ENCODE results near the gene KCNK1. TPM values are rescaled to one million over a fixed set of nuclear protein-coding genes. Genes with fewer than 3 reads are reported as not detected.
A peak's percentile ranks its signal among the peaks of the same experiment; 100 is the strongest.

The KCNK1 gene
- total RNA-seq (2021; fragmentation: NEBNext Ultra II Directional; extraction: Animal tissue kit (Norgen Biotek cat#: 25700)): 10.8 and 11.9 TPM in 2 replicates
- 16.4 and 16.5 TPM in 2 replicates for polyA plus RNA-seq (2011; rRNA removed)
- polyA plus RNA-seq (2011; cell fraction: cytosol; rRNA removed): 11.0 TPM
- 14.7 TPM for polyA plus RNA-seq (2011; cell fraction: nucleus; rRNA removed)
- polyA plus RNA-seq (2012, experiment 1 of 2): 10.4 to 13.9 TPM (median 12.8 TPM) in 4 replicates
- 8.7 TPM for polyA plus RNA-seq (2012, experiment 2 of 2)
- polyA plus RNA-seq (2013, experiment 1 of 2): 10.7 TPM
- polyA plus RNA-seq (2013, experiment 2 of 2): 12.2 TPM
- 19.1 and 20.3 TPM in 2 replicates for polyA minus RNA-seq (2011; rRNA and poly(A)+ RNA removed)
- 19.4 TPM for polyA minus RNA-seq (2011; cell fraction: cytosol; rRNA and poly(A)+ RNA removed)
- polyA minus RNA-seq (2011; cell fraction: nucleus; rRNA and poly(A)+ RNA removed): 14.2 TPM
- long read RNA-seq, experiment 1, transcript KCNK1-202 (3 exons, 2,161 nt): major isoform, 11 of 23 reads
- long read RNA-seq, experiment 1, partial matches to known transcripts: 9 of 23 reads
- long read RNA-seq, experiment 1, other reads (novel, unspliced or antisense): 3 of 23 reads
- long read RNA-seq, experiment 2, partial matches to known transcripts: 0 of 1 reads
- long read RNA-seq, experiment 2, other reads (novel, unspliced or antisense): 0 of 1 reads

DNA sequence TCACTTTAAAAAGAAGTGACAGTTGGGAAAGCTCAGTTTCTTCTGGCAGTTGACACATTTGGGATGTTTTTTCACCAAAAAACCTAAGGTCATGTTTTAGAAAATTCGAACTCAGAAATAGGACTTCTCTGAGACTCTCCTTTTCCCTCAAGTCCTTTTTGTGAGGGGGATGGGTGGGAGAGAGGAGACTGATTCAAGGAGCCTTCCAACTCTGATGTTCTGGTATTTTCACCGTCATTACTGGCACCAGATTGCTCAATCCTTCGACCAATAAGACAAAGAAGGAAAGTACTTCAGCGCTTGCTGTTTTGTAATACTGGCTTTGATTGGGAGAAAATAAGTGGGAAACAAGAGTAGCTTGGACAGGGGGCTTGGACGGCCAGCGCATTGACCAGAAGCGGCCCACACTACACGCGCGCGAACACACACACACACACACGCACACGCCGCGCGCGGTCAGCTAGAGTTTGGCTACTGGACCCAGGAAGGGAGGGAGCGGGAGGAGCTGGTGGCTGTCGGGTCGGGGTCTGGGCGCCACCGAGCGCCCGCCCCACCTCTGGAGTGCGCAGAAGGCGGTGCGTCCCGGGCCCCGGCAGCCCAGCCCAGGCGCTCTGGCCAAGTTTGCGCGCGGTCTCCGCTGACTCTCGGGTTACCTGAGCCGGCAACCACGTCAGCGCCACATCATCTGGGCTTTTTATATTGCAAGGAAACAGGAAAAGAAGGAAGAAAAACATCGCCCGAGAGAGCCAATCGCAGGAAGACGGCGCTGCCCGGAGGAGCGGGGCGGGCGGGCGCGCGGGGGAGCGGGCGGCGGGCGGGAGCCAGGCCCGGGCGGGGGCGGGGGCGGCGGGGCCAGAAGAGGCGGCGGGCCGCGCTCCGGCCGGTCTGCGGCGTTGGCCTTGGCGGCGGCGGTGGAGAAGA is at the start of gene KCNK1:
Gene KCNK1, plus strand, starts transcription at position 855 of the 921 bp plus-strand sequence. Its CDS starts 66 bp downstream, at position 921.
- H4K5ac ChIP-seq (ENCODE audit: insufficient read length, low read depth, low read length): peak within 1 kb of the TSS; percentile 75
- peaks cover 0 to 3% (median 0%) of the 10 kb centered on the region in 4 experiments; a peak in 2 of 7 replicates for H3K4me1 ChIP-seq (replicated peaks in 1 of 4; ENCODE audit: control insufficient read depth in 3 of 4, insufficient read depth in 4 of 4, low read length in 3 of 4)
- peak within 1 kb of the TSS; percentile 60; the same call in 1 of the 2 replicates for H2BK12ac ChIP-seq (ENCODE audit: low read depth, low read length)
- 0 out of 2 replicates have a peak within 1 kb of the TSS, but pooled peaks have one; percentile 4 for H2BK15ac ChIP-seq (ENCODE audit: low read length)
- H3K79me1 ChIP-seq (ENCODE audit: low read depth, low read length): no peaks in the 10 kb centered on the region
- no peaks in the 10 kb centered on the region for H3K36me3 ChIP-seq (ENCODE audit: control insufficient read depth in 2 of 4, insufficient read depth in 4 of 4, low read length in 3 of 4)
- H2AK5ac ChIP-seq (ENCODE audit: low read depth, low read length): no peak within 1 kb of the TSS
- no peaks in the 10 kb centered on the region for H3K9me3 ChIP-seq (ENCODE audit: insufficient read depth in 2 of 2, low read depth in 1 of 2, low read length in 1 of 2)
- DNase-seq (ENCODE audit: low read depth in 1 of 2, low spot score in 2 of 2) (peak; percentile 41 to 86), FAIRE-seq (no peak)
- H2BK5ac ChIP-seq (ENCODE audit: low read depth, low read length): peak within 1 kb of the TSS; percentile 76; the same call in 1 of the 2 replicates
- H3K23me2 ChIP-seq (ENCODE audit: low read depth, low read length): peaks cover 17% of the 10 kb centered on the region
- H3K27ac ChIP-seq (ENCODE audit: low read depth, low read length): peak within 1 kb of the TSS; percentile 56; the same call in 1 of the 2 replicates
- H3K4me3 ChIP-seq (ENCODE audit: extremely low read depth in 1 of 4, insufficient read depth in 2 of 4, low read depth in 3 of 4, low read length in 4 of 4): peak within 1 kb of the TSS; percentile 80 to 89 (median 84)
- peak within 1 kb of the TSS; percentile 74 to 87 (median 84) for H3K9ac ChIP-seq (replicated peaks in 1 of 4; ENCODE audit: extremely low read depth in 1 of 4, low read depth in 3 of 4, low read length in 3 of 4)
- peak within 1 kb of the TSS; percentile 50 for H3K4ac ChIP-seq (replicated peaks; ENCODE audit: insufficient read length, low read depth, low read length)
- ChIA-PET POLR2A (ENCODE audit: partially characterized antibody) (interaction anchor here (1.1 kb wide), 1 partner anchor 115 kb away, joined by 3 read pairs; no protein-coding TSS in a partner anchor), CTCF (ENCODE audit: partially characterized antibody) (interaction anchor here (1.2 to 1.3 kb wide), 2 partner anchors 90 to 173 kb away, joined by 4 to 6 read pairs; no protein-coding TSS in a partner anchor)
- H3K18ac ChIP-seq (ENCODE audit: extremely low read depth, low read length): peak within 1 kb of the TSS; percentile 93
- peak within 1 kb of the TSS; percentile 87 for H4K91ac ChIP-seq (replicated peaks; ENCODE audit: insufficient read length, low read length)
- H2BK120ac ChIP-seq (replicated peaks; ENCODE audit: low read depth, low read length): no peak within 1 kb of the TSS
- 2% methylated on average over 36 of the region's 70 CpGs; no CpG with 5 or more reads in 1 of the 2 experiments for WGBS, 2 experiments (ENCODE audit: extremely low coverage in 1 of 2, insufficient coverage in 1 of 2, insufficient read length in 1 of 2, insufficient replicate concordance in 2 of 2, low coverage in 1 of 2, low lambda C conversion rate in 2 of 2, missing lambda C conversion rate in 1 of 2)
- H4K8ac ChIP-seq (ENCODE audit: extremely low read depth, insufficient read depth, low read length): peak within 1 kb of the TSS; percentile 92
- H2AFZ ChIP-seq (ENCODE audit: low read length): peak within 1 kb of the TSS; percentile 88
- peak within 1 kb of the TSS; percentile 70 for H3K56ac ChIP-seq (replicated peaks; ENCODE audit: insufficient read length, low read depth, low read length)
- H2BK20ac ChIP-seq (ENCODE audit: low read length): no peak within 1 kb of the TSS
- H3K14ac ChIP-seq (ENCODE audit: insufficient read length): no peak within 1 kb of the TSS
- H3K79me2 ChIP-seq (ENCODE audit: control insufficient read depth in 1 of 2, insufficient read depth in 2 of 2, low read length in 2 of 2): peaks cover 0 to 28% of the 10 kb centered on the region in 2 experiments; a peak in 2 of 4 replicates
- peak within 1 kb of the TSS; percentile 94 to 97 for H3K4me2 ChIP-seq (ENCODE audit: insufficient read depth in 1 of 2, low read depth in 2 of 2, low read length in 2 of 2)
- H3K23ac ChIP-seq (ENCODE audit: insufficient read length): no peak within 1 kb of the TSS
- H3K27me3 ChIP-seq (replicated peaks in 1 of 4; ENCODE audit: control insufficient read depth in 3 of 4, extremely low read depth in 1 of 4, insufficient read depth in 3 of 4, low read length in 3 of 4): peaks cover 0 to 12% (median 5%) of the 10 kb centered on the region in 4 experiments; a peak in 5 of 7 replicates
- no peaks in the 10 kb centered on the region for H4K20me1 ChIP-seq (replicated peaks in 1 of 2; ENCODE audit: control insufficient read depth in 1 of 2, insufficient read depth in 2 of 2, low read length in 2 of 2)
- no peak; a peak in 1 of 4 replicates for TF ChIP-seq HDAC2 (IDR thresholded peaks at IDR 0.05; ENCODE audit: borderline replicate concordance in 1 of 2, low read depth in 2 of 2, low read length in 2 of 2)
- TF ChIP-seq RAD21 (IDR thresholded peaks at IDR 0.05 in 1 of 2, conservative IDR thresholded peaks at IDR 0.05 in 1 of 2; ENCODE audit: low read depth in 2 of 2, low read length in 2 of 2): peak in 1 of 2 experiments; percentile 8; a peak in 2 of 4 replicates
- peak; percentile 85 for TF ChIP-seq CREB1 (IDR thresholded peaks at IDR 0.05)
- TF ChIP-seq POLR2AphosphoS5 (IDR thresholded peaks at IDR 0.05; ENCODE audit: low read depth, low read length): peak; percentile 71; the same call in 1 of the 2 replicates
- no peak for TF ChIP-seq POU5F1 (IDR thresholded peaks at IDR 0.05; ENCODE audit: low read depth, low read length)
- peak; percentile 2; the same call in 1 of the 2 replicates for TF ChIP-seq TEAD4 (IDR thresholded peaks at IDR 0.05; ENCODE audit: low read depth, low read length)
- peak; percentile 44 for TF ChIP-seq KDM4A (IDR thresholded peaks at IDR 0.05; ENCODE audit: low read depth, low read length, severe bottlenecking)

Data from H1 (cell line).